Measurements from ENCODE around the gene CDH13.
"Not testable (repeated sequence)": the region's sequence is repeated elsewhere in the genome, so short reads cannot be mapped to it uniquely, and the experiment has no call there.

CDH13 gene

DNA sequence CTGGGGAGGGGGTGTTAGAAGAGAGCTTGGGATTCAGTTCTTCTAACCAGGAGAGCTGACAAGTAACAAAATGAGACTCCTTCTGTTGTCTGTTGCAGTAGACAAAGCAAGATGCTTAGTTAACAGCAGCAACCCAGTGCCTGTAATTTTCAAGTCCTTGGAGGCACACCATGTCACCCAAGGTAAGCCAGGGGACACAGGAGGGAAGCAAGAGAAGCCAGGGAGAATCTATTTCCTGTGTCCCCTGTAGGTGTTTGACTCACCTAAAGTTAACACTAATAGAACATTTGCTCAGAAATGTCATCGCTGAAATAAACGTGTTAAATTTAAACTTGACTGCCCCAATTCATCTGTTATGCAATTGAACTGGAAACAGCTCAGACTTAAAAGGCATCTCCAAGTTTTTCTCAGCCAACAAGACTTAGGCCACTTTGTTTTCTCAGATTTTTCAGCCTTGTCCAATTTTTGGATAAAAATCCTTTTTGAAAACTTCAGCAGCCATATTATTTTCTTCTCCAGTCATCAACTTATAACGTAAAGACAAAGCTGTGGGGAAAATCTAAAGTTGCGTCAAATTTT is 257.6 kb downstream of the CDH13 start:
- no peak for DNase-seq (ENCODE audit: low read depth in 2 of 2)

DNA sequence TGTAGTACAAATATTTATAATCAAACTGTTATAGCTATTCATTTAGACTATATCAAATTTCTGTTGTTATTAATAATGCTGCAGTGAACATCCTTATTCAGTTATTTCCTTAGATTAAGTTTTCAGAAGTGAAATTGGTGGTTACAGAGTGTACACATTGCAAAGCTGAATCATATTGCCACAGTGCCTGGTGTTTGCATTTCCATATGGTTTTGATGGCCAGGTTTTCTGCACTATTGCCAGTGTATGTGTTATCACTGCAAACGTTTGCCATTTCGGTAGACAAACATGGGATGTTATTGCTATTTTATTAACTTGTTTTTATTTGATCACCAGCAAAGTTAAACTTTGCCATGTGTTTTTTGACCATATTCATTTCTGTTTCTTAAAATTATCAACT is 259.4 kb downstream of the CDH13 start:
- DNase-seq (ENCODE audit: low read depth in 2 of 2): no peak

GRCh38 chr16:82888591-82889001 is 261.8 kb downstream of the CDH13 start:
- DNase-seq (ENCODE audit: low read depth in 2 of 2): no peak

DNA sequence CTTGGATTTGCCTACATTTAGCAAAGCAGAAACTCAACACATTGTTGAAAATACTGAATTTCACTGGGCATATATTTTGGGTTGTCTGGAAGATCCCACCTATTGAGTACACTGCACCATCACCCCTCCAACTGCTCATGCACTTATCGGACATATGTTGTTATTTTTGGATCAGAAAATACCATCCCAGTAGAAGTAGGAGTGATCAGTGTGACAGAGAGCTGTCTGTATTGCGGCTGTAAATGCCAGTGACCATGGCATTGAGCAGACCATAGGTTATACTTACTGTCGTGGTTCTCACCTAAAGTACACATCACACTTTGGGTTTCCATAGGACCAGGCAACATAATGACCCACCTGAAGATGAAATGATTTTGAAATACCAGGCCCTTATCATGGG is 264.7 kb downstream of the CDH13 start:
- DNase-seq (ENCODE audit: low read depth in 2 of 2): no peak

DNA sequence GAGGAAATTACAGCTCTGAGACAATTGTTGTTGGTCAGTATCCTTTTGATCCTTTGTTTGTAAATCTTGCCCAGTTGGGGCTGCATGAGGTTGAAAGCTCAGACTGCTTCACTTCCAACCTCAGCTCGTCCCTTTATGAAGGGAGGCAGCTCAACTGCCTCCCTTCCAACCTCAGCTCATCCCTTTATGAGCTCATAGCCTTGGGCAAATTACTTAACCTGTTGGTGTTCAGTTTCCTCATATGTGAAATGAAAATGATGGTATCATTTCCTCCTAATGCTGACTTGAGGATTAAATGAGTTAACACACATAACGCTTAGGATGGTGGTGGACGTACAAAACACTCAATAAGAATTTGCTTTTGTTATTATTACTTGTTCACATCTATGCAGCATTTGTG is 265.1 kb downstream of the CDH13 start:
- no peak for DNase-seq (ENCODE audit: low read depth in 2 of 2)

GRCh38 chr16:82892324-82892723 is 265.6 kb downstream of the CDH13 start:
- DNase-seq (ENCODE audit: low read depth in 2 of 2): no peak

- no peak for DNase-seq (ENCODE audit: low read depth in 2 of 2)
These were observed 269.1 kb downstream of the CDH13 start for GRCh38 chr16:82895843-82896242.

DNA sequence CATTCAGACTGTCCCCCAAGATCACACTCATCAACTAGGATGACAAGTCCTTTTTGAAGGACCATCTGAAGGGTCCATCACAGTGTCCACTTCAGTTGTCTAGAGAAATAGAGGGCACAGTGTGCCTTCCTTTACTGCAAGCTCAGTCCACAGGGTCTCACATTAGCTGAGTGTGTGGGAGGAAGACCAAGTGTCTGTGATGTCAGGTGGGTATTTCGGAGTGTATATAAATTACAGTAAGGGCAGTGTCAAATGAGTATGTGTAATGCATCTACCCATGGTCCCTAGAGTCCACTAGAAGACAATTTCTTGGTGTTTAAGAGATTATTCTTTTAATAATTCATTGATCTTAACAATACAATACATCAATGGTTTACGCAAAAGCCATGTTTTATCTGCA is 272.2 kb downstream of the CDH13 start:
- DNase-seq (ENCODE audit: low read depth in 2 of 2): no peak

DNA sequence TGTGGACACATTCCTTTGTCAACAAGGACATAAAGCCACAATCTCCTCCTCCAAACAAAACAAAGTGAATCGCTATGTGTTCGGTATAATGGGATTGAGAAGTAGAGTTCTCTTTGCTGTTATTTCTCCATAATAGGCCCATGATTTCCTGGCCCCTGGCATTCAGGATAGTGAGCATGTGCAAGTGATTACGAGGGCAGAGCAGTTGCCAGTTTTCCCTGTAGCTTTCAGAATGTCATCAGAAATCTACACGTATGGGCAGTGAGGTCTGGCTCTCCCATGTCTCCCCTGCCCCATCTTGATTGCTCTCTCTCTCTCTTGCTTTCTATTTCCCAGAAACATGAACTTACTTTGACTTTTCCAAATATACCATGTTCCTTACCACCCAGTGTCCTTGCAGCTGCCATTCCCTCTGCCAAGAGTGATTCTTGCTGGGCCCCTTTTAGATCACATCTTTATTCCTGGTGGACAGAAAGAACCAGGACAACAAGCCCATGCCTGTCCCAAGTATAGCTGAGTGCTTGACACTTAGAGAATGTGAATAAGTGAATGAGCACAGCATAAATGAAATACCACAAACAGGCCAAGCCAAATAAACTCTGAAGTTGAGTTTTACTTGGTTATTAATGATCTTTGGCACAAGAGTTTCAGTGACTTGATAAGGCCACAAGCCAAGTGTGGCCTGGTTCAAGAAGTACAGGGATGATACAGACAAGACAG is 273.1 kb downstream of the CDH13 start:
- no peak for DNase-seq (ENCODE audit: low read depth in 2 of 2)

DNA sequence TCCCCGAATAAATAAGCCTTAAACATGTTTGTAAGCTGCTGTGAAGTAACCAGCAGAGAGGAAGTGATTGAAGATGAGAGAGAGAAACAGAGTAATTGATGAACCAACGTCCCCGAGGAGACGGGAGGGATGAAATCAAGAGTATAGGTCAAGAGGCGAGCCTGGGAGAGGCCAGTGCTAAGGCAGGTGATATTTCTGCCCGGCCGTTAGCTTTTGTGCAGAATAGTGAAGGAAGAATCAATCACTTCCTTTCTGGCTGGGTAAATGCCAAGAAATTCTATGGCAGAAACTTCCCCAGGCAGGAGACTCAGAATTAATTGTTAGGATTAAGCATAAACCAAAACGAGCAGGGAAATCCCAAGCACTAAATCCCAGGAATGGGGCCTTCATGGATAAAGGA is 273.8 kb downstream of the CDH13 start:
- DNase-seq (ENCODE audit: low read depth in 2 of 2): no peak

GRCh38 chr16:82911925-82912324 is 285.2 kb downstream of the CDH13 start:
- DNase-seq (ENCODE audit: low read depth in 2 of 2): no peak

DNA sequence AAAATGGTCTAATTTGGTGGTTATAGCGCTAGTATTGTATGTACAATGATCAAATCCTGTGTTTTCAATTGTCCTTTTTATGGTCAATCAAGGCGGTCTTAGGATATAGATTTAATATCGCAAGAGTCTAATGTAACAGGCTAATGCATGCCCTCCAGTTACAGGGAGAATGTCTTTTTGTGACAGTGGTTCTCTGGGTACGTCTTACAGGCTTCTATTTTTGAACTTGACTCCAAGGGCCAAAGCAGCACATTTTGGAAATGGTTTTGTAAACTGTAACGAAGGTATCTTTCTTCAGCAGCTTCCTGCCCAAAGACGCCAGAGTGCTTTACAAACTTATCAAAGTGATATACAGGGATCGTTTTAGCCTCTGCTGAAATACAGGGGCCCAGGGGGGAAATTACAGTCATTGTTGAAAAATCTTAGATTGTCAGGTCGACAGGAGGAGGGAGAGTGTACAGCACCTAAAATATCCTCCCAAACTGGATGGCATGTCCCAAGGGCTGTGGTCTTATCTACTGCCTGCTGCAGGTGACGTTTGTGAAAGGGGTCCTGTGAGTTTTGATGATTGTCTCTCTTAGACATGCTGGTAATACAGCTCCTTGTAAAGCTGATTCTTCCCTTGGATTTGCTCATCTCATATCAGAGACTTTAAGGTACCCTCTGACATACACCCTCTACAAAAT is 288.5 kb downstream of the CDH13 start:
- no peak for DNase-seq (ENCODE audit: low read depth in 2 of 2)

DNA sequence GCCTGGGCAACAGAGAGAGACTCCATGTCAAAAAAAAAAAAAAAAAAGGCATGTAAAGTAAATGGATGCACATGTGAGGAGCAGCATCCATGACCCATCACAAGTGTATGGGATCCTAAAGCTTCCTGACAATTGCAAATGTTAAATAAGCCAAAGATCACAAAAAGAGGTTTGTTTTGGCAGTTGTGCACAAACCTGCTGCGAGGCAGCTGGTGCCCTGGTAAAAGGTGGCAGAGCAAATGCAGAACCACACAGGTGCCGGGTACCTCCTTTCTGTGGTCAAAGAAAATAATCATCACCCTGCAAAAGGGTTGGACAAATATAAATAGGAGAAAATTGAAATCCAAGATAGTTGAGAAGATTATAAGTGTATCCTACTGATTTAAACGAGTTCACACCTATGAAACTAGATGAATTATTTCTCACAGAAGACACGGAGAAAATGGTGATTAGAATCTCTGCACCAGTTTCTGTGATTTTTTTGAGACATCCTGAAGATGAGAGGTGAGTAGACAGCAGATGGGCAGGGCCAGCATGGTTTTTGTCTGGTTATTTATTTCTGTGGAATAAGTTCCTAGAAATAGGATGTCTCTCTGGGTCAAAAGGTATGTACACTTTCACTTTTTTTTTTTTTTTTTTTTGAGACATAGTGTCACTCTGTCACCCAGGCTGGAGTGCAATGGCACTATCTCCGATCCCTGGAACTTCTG is 291.3 kb downstream of the CDH13 start:
- DNase-seq (ENCODE audit: low read depth in 2 of 2): no peak

DNA sequence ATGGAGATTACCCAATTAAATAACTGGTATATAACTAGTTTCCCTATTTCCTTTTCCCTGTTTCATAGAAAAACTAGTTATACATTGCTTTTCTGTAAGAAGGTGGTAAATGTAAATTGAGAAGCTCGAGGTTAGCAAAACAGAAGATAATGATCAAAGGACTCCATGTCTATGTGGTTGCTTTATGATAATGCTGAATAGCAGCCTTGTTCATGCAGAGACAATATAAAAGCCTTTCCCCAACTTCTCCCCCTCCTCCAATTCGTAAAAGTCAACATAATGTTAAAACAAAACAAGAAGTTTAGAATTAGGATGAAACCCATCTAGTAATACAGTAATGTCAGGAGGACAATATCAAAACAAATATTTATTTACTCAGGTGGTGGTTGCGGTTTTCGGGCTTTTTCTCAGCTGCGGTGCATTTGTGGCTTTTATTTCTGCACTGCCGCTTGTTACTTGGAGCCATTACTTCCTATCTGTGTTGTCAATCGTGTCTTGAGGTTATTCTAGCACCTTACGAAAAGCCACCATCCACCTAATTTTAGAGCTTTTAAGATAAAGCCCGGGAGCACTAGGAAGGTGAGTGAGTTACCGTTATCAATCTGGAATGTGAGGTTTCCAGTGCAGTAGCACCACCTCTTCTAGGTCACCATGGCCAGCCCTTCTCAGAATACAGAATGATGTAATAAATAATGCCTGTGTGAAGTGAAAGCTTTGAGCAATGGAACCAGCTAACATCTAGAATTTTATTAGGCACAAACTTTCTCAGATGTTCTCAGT is 297.5 kb downstream of the CDH13 start:
- DNase-seq (ENCODE audit: low read depth in 2 of 2): no peak

DNA sequence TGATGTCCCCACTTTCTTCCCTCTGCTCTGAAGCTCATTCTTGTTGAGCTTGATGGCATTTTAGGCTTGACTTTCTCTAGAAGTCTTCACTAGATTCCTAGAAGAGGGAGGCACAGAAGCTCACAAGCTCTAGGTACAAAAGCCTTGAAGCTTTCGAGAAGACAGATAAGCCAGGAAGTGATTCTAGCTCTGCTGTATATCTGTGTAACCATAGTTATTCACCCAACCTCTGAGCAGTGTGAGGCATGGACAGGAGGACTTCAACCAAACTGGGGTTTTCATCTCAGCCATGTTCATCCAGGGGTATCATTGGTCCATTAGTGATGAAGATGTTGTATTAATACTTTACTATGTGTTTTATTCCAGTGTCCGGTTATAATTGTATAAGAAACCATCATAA is 299.7 kb downstream of the CDH13 start:
- DNase-seq (ENCODE audit: low read depth in 2 of 2): no peak

- not testable (repeated sequence) for DNase-seq (ENCODE audit: low read depth in 2 of 2)
These were observed 307.2 kb downstream of the CDH13 start for GRCh38 chr16:82933933-82934332.

DNA sequence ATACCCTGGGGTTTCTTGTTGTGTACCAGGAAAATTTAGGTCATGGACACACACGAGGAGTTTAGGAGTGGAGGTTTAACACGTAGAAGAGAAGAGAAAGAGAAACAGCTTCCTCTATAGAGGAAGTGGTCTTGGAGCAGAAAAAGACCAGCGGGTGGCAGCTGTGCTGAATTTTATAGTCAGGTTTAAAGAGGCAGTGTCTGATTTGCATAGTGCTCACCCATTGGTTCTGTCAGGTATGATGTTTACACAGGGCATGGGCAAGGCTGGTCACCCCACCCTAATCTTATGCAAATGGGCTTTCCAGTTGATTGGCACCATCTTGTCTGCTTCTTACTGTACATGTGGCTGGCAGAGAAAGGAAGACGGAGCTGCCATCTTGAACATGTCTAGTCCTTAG is 309.0 kb downstream of the CDH13 start:
- no peak for DNase-seq (ENCODE audit: low read depth in 2 of 2)

DNA sequence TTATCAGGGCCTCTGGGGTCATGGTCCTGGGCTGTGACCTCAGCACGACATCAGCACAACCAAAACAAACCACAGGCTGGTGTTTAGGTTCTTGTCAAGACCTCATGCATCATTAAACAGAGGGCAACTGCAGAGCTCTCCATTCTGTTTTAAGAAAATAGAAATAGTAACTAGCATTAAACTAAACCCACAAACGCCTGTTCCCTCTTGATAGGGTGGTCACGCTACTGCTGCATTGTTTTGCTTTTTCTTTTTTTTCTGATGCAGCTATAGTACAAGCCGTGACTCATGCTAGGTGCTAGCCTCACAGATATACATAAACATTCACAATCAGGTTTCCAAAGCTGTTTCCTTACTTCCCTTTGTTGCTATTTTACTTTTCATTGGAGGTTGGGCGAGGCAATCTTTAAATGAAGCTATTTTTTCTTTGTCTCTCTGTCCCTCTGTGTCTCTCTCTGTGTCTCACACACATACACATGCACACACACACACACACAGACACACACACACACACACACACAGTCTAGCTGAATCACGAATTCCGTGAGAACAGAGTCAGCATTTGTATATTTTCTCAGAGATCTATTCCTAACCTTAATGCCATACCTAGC is 310.3 kb downstream of the CDH13 start:
- no peak for DNase-seq (ENCODE audit: low read depth in 2 of 2)

DNA sequence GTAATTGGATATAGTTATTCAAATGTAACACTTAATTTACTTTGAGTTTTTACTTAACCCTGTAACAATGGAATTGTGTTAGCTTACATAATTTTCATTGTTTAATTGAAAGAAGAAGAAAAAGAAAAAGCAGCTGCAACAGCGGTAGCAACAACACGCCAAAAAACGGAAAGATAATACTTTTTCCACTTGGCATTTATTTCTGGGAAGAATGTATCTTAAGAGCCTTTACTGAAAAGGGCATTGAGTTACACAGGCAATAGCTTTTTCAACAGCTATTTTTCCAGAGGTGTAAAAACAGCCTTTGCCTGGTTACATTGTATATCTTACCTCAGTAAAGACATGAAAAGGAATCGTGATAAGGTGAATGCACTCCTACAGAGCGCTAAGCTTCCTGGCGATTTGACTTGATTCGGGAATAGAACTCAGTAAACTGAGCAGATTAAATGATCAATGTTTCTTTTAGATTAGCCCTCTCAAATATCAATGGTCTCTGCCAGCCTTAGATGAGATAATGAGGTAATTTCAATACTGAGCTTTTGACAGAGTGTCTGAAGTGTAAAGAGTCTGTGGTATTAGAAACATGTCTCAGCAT is 311.3 kb downstream of the CDH13 start:
- DNase-seq (ENCODE audit: low read depth in 2 of 2): no peak

- no peak for DNase-seq (ENCODE audit: low read depth in 2 of 2)
These were observed 316.6 kb downstream of the CDH13 start for GRCh38 chr16:82943371-82943770.

Data from stimulated activated CD4-positive, alpha-beta T cell treated with anti-CD3 and anti-CD28 coated beads, Interleukin-15, amount 100 ng/mL, for 48 hours (primary cell).